ENCODE data around the gene ADAMTS2.

- TF ChIP-seq CTCF (conservative IDR thresholded peaks at IDR 0.05 in 1 of 2, IDR thresholded peaks at IDR 0.05 in 1 of 2; ENCODE audit: low read depth in 1 of 2, low read length in 2 of 2) (no peak), EZH2 (IDR thresholded peaks at IDR 0.05; ENCODE audit: low read length, missing control alignments) (no peak)
Measured at GRCh38 chr5:179340465-179340864, 4.8 kb downstream of the ADAMTS2 start.
